Measurements from ENCODE around the gene NXPH1. TPM values are rescaled to one million over a fixed set of nuclear protein-coding genes. Genes with fewer than 3 reads are reported as not detected.
"Not testable (repeated sequence)": the region's sequence is repeated elsewhere in the genome, so short reads cannot be mapped to it uniquely, and the experiment has no call there.

NXPH1 gene
- total RNA-seq, 1 donor, result not detected

GRCh38 chr7:8668627-8669500, 235.5 kb downstream of the NXPH1 start:
- DNase-seq (ENCODE audit: low read depth in 2 of 3, low spot score in 2 of 3), result no peak

GRCh38 chr7:8669501-8669851, 236.1 kb downstream of the NXPH1 start:
- no peak for DNase-seq (ENCODE audit: low read depth in 2 of 3, low spot score in 2 of 3)

DNA sequence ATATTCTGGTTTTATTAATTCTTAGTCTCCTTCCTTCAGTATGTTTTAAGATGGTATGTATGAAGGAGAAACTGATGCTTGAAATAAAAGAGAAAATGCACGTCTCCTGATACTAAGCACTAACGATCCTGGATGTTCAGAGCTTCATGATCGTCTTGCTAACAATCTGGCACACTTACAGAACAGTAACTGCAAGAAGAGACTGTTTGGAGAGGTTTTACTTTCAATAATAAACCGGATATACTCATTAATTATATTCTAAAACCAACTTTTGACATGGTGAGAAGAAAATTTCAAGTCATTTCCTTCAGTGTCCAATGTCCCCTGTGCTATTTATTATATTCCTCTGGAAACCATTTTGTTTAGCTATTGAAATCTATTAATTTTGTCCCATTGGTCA, 251.0 kb downstream of the NXPH1 start:
- peak in 1 of 3 donors; percentile 0 for DNase-seq (ENCODE audit: low read depth in 2 of 3, low spot score in 2 of 3)

DNA sequence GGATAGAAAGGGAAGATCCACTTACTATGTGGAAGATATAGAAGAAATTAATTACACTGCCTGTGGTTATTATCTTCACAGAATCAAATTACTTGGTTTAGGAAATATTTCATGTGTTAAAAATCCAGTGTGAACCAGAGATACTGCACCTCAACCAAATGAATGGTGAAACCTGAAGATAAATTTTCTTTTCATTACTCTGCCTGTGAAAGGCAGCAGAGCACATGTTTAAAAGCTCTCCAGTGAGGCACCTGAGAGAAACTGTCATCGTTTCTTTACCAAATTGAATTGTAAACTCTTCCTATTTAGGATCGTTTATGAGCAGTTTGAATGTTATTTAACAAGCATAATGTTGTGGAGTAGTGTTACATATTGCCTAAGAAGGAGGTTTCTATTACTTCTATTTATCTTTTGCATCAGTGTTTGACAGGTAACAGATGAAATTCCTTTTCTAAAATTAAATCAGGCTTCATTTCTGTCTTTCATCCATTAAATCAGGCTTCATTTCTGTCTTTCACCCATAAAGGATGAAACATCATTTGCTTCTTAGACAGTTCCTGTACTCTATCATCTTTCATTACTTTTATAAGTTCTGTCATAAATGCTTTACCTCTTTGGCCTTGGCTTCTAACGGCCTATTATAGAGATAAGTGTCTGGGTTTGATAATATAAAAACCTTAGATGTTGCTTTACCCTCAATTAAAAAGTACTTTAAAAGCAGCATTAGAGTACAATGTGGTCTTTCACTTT, 266.6 kb downstream of the NXPH1 start:
- DNase-seq (ENCODE audit: low read depth in 2 of 3, low spot score in 2 of 3), result no peak

- no peak for DNase-seq (ENCODE audit: low read depth in 2 of 3, low spot score in 2 of 3)
Observed at GRCh38 chr7:8702807-8703206, 269.4 kb downstream of the NXPH1 start.

GRCh38 chr7:8710124-8710523, 276.7 kb downstream of the NXPH1 start:
- no peak for DNase-seq (ENCODE audit: low read depth in 2 of 3, low spot score in 2 of 3)

GRCh38 chr7:8714791-8715190, 281.4 kb downstream of the NXPH1 start:
- no peak for DNase-seq (ENCODE audit: low read depth in 2 of 3, low spot score in 2 of 3)

- DNase-seq (ENCODE audit: low read depth in 2 of 3, low spot score in 2 of 3), result no peak
Observed at GRCh38 chr7:8719102-8719501, 285.7 kb downstream of the NXPH1 start.

- peak in 2 of 3 donors; percentile 19 to 61 for DNase-seq (ENCODE audit: low read depth in 2 of 3, low spot score in 2 of 3)
Observed at GRCh38 chr7:8724080-8724718, 290.8 kb downstream of the NXPH1 start.

DNA sequence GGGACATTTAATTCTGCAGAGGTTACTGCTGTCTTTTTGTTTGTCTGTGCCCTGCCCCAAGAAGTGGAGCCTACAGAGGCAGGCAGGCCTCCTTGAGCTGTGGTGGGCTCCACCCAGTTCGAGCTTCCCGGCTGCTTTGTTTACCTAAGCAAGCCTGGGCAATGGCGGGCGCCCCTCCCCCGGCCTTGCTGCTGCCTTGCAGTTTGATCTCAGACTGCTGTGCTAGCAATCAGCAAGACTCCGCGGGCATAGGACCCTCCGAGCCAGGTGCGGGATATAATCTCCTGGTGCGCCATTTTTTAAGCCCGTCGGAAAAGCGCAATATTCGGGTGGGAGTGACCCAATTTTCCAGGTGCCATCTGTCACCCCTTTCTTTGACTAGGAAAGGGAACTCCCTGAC, 298.3 kb downstream of the NXPH1 start:
- DNase-seq (ENCODE audit: low read depth in 2 of 3, low spot score in 2 of 3), result not testable (repeated sequence)

- DNase-seq (ENCODE audit: low read depth in 2 of 3, low spot score in 2 of 3), result no peak
Observed at GRCh38 chr7:8739837-8740236, 306.4 kb downstream of the NXPH1 start.

DNA sequence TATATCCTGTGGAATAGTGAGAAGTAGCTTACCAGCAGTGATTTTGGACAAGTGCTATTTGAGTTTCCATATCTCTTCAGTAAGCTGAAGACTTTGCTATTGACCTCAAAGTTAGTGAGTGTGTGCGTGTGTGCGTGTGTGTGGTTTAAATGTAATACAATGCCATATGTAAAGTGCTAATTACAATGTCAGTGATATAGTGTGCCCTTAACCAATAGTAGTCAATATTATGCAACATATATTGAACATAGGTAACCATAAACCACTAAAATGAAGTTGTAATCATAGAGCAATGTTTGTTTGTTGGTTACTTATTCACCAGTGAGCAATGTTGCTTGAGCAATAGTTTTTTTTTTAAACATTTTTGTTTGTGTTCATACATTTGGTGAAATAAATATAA, 309.4 kb downstream of the NXPH1 start:
- no peak for DNase-seq (ENCODE audit: low read depth in 2 of 3, low spot score in 2 of 3)

DNA sequence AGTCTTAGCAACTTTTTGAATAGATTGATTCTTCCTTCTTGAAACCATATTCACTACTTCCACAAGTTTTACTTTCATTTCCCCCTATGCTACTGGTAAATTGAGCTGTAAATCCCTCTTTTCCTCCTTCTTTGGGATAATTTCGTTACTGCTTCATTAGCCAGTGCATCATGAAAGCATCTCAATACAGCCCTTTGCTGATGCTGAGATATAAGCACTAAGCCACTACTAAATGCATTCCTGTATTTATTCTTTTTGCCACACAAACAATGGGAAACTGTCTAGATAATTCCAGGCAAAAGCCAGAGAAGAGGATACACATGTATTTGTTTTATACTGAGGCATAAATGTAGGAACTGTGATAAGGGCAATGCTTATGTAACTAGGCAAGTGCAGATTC, 313.9 kb downstream of the NXPH1 start:
- DNase-seq (ENCODE audit: low read depth in 2 of 3, low spot score in 2 of 3), result no peak

- DNase-seq (ENCODE audit: low read depth in 2 of 3, low spot score in 2 of 3), result no peak
Observed at GRCh38 chr7:8751557-8752231, 318.3 kb downstream of the NXPH1 start.

GRCh38 chr7:8753355-8753754, 319.9 kb downstream of the NXPH1 start:
- DNase-seq (ENCODE audit: low read depth in 2 of 3, low spot score in 2 of 3), result no peak

DNA sequence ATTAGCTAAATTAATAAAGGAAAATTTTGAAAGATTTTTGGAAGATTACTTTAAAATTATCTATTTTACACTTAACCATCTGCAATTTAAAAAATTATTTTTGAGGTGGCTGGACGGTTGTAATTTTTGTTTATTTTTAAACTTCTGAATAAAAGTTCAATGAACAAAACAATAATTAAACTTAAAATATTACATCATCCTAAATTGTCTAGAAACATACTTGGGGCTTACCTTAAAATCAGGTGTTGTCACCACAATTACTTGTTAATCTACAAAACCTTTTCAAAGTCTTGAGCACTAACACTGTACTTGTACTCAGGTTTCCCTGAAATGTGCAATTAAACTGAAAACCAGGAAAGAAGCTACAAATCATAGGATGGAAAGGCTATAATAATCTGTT, 328.3 kb downstream of the NXPH1 start:
- DNase-seq (ENCODE audit: low read depth in 2 of 3, low spot score in 2 of 3), result no peak

- no peak for DNase-seq (ENCODE audit: low read depth in 2 of 3, low spot score in 2 of 3)
Observed at GRCh38 chr7:8762803-8763202, 329.4 kb downstream of the NXPH1 start.

DNA sequence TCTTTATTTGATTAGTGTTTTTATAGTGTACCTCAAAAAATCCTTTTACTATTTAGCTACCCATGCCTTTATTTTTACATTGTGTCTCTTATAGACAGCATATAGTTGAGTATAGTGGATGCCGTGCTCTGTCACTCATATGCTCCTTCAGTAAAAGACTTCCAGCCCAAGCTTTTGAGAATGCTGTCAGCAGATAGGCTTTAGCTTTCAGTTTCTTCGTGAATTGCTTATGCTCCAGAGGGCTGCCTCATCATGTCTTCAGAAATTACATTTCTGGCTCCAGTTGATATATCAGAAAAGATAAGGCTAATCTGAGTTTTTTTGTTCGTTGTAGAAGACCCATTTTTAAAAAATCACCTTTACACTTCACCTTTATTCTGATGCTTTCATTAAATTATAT, 332.0 kb downstream of the NXPH1 start:
- DNase-seq (ENCODE audit: low read depth in 2 of 3, low spot score in 2 of 3), result no peak

DNA sequence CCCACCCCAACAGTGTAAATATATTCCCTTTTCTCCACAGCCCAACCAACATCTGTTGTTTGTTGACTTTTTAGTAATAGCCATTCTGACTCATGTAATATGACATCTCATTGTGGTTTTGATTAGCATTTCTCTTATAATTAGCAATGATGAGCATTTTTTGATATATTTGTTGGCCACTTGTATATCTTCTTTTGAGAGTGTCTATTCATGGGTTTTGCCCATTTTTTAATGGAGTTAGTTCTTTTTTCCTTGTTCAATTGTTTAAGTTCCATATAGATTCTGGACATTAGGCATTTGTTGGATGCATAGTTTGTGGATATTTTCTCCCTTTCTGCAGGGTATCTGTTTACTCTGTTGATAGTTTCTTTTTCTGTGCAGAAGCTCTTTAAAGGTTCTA, 340.1 kb downstream of the NXPH1 start:
- DNase-seq (ENCODE audit: low read depth in 2 of 3, low spot score in 2 of 3), result no peak

DNA sequence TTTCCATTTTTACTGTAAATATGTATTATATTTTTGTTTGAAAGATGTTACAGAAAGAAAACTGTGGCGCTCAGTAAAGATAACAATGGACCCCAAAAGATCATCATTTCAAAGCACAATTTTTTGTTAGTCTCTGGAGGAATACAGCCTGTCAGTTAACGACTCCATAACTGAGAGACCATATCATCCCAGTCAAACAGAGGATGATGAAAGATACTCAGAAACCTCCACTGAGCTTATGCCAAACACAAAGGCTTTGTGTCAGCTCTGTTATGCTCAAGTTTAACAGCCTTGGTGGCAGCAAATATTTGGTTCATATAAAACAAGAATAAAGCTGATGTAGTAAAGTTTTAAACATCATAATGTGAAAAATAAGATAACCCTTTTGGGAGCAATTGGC, 345.1 kb downstream of the NXPH1 start:
- no peak for DNase-seq (ENCODE audit: low read depth in 2 of 3, low spot score in 2 of 3)

- DNase-seq (ENCODE audit: low read depth in 2 of 3, low spot score in 2 of 3), result no peak
Observed at GRCh38 chr7:8781166-8781565, 347.8 kb downstream of the NXPH1 start.
